Activated CD8-positive, alpha-beta memory T cell treated with anti-CD3 and anti-CD28 coated beads for 1 hour (primary cell): ENCODE data around the gene SYS1.
A peak's percentile ranks its signal among the peaks of the same experiment; 100 is the strongest.

Source experiments
- DNase-seq, 2 donors: peaks; one replicate each; pipeline ENCODE4 v3.0.0-alpha.2; 2020; ENCODE audit warnings: low read depth in 1 of 2; ENCODE audit errors: extremely low read depth in 1 of 2

Gene SYS1

DNA sequence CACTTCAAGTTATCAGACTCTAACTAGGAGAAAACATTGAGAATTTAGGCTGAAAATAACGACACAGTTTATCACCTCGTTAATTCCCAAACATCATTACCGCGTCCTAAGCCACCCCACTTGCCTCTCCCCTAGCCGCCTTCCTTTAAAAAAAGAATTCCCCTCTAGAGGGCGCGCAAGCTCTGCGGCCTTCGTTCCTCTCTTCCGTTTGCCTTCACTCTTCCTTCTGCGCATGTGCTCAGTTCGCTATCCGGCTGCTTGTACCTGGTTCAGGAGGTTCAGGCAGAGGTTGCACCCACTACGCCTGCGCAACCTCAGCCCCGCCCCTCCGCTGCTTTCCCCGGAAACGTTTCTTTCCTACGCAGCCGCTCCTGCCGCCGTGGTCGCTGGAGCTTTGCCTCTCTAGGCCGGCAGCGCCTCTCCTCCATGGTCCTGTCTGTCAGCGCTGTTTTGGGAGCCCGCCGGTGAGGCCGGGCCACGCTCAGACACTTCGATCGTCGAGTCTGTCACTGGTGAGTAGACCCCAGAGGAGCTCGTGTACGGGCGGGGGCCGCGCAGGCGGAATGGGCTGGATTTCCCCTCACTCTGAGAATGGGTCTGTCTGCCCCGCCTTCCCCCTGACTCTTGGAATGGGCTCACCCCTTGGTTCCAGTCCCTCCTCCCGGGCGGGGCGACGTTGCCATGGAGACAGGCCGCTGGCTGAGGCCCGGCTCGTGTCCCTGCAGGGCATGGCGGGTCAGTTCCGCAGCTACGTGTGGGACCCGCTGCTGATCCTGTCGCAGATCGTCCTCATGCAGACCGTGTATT lies at the start of gene SYS1:
SYS1 (plus strand) TSS at position 353 of the 807 bp plus-strand sequence; CDS start at position 729, 376 bp downstream.
- peak; percentile 96 to 97 for DNase-seq

DNA sequence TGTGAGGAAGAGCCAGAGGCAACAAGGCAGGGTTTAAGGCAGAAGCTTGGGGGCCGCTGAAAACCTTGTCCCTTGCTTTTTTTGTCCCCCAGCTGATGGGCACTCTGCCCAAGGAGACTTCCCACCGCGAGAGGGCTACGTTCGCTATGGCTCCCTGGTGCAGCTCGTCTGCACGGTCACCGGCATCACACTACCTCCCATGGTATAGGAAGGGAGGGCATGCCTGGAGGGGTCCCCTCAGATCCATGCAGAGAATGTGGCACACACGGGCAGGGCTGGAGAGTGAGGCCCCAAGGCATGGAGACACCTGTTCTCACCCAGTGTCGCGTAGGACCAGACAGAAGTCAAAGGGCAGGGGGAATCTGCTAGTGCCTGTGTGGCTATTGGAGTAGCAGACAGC lies 49.0 kb upstream of the SYS1 start:
- no peak for DNase-seq

DNA sequence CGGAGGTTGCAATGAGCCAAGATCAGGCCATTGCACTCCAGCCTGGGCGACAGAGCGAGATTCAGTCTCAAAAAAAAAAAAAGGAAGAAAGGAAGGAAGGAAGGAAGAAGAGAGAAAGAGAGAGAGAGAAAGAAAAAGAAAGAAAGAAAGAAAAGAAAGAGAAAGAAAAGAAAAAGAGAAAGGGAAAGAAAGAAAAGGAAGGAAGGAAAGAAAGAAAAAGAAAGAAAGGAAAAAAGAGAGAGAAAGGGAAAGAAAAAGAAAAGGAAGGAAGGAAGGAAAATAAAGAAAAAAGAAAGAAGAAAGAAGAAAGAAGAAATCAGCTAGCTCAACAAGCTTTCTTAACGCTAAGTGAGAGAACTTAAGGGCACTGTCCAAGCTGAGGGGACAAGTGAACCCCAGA lies 47.3 kb upstream of the SYS1 start:
- DNase-seq, result no peak

DNA sequence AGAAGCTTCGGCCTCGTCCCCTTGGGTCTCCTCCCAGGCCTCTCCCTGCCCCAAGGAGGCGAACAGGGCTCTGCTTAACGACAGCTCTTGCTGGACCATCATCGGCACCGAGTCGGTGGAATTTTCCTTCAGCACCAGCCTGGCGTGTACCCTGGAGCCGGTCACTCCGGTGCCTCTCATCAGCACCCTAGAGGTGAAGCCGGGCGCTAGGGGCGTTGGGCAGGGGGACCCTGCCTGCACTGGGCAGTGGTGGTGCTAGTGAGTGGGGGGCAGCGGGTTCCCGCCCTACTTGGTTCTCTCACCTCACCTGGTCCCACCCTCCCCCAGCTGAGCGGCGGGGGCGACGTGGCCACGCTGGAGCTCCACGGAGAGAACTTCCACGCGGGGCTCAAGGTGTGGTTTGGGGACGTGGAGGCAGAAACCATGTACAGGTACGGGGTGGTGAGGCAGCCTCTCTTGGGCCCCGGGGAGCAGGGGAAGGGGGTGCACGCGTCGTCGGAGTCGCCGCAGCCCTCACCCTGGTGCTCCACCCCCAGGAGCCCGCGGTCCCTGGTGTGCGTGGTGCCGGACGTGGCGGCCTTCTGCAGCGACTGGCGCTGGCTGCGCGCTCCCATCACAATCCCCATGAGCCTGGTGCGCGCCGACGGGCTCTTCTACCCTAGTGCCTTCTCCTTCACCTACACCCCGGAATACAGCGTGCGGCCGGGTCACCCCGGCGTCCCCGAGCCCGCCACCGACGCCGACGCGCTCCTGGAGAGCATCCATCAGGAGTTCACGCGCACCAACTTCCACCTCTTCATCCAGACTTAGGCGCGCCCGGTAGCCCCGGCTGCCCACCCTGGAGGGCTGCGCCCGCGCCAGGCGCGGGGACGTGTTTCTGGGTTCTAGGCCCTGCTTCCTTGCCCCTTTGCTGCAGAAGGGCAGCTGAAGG lies 46.5 kb upstream of the SYS1 start:
- no peak for DNase-seq

DNA sequence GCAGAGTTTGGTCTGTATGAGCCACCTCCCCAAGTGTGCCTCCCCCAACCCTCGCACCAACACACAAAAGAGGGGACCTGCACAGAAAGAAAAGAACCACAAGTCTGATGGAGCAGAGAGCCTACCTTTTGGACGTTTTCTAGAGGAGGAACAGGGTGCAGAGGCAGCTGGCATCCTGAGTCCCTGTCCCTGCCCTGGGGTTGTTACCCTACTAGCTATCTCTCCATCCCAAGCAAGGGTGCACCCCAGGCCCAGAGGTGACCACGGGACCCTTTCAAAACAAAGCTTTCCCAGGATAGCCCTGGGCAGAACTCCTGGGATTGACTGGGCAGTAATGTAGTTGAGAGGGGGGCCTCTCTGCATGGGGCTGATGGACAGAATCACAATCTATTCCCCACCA lies 45.1 kb upstream of the SYS1 start:
- no peak for DNase-seq

DNA sequence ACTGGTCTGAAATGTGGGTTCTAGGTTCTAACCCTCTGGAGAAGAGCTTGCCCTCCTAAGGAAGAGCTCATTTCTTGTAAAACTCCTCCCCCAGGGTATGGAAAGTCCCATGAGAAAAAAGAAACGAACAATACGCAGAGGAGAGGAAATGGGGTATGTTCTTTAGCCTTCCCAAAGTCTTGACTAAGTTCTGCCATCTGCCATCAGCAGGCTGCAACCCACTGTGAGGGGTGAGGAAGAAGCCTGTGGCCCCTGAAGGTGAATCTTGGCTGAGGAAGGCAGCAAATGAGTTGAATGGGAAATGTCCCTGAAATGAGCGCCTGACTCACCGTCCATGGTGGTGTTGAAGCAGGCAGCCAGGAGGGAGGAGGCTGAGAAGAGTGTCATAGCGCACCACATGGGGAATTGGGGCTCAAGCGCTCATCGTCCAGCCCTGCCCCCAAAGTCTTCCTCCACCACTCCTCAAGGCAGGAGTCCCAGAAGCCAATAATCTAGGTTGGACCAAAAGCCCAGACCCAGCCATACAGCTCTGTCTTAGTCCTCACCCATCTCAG lies 44.5 kb upstream of the SYS1 start:
- DNase-seq, result no peak

DNA sequence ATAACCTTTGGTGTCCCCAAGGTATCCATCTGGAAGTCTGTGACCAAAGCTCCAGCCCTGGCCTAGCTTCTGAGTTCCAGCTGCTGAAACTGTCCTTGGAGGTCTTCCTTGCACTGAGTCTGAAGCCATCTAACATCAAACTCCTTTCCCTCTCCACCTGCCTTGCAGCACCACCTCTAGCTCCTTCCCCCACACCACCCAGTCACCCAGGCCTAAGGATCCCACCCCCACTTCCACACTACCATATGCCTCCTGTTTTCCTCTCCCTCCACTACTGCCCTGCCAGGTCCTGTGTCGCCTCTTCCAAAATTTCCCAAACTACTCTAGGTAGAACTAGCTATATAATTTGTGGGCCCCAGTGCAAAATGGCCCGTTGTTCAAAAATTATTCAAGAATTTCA lies 44.0 kb upstream of the SYS1 start:
- no peak for DNase-seq

DNA sequence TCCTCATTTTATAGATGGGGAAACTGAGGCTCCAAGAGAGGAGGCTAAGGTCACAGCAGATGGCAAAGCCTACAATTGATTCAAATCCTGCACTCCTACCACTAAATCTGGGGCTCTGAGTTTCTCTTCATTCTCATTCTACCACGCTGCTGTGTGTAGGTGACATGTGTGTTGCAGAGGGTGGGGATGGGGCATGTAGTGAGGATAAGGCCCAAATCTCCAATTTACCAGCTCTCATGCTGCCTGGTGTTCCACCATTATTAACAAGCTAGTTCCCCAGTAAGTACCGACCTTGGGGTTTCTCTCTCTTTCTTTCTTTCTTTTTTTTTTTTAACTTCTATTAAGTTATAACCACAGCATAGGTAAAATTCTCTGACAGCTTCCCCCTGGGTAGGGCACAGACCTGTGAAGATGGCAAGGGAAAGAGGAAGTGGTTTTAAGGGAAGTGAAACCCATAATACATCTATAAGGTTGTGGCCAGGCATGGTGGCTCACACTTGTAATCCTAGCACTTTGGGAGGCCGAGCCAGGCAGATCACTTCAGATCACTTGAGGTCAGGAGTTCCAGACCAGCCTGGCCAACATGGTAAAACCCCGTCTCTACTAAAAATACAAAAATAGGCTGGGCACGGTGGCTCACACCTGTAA lies 41.9 kb upstream of the SYS1 start:
- DNase-seq, result no peak

DNA sequence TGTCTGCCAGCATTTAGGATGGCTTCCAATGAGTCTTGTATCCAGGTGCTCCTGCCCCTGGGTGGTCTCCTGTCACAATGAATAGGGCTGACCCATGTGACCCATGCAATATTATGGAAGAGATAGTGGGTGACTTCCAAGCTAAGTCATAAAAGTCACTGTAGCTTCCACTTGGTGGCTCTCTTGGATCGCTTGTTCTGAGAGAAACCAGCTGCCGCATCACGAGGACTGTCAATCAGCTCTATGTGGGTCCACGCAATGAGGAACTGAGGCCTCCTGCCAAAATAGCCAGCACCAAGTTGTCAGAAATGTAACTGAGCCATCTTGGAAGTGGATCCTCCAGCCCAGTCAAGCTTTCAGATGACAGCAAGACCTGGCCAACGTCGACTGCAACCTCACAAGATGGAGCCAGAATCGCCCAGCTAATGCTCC lies 40.0 kb upstream of the SYS1 start:
- no peak for DNase-seq

DNA sequence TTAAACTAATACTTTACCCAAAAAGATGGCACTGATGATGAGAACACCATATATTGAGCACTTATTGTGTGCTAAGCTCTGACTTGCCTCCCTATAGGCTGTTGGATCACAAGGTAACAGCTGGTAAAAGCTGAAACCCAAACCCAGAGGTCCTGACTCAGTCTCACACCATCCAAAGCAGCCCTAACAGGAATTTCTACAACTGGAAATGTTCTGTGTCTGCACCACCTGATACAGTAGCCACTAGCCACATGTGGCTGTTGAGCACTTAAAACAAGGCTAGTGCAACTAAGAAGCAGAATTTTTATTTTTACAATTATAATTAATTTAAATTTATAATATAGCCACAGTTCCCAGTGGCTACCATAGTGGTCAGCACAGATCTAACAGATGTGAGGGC lies 39.2 kb upstream of the SYS1 start:
- no peak for DNase-seq

DNA sequence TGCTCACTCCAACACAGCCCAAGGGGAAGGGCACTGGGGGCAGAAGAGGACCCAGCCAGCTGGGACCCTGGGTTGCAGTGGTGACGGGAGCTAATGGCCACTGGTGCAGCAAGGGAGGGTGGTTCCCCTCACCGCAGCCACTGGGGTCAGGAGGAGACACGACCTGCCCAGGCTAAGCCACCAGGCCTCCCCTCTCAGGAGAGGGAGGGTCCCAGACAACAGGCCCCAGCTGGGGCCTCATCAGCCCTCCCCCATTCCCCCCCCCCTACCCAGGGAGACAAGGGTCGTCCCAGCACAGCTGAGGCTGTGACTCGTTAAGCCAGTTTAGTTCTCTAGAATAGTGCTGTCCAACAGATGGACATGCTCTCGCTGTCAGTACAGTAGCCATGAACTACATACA lies 37.6 kb upstream of the SYS1 start:
- DNase-seq, result no peak

DNA sequence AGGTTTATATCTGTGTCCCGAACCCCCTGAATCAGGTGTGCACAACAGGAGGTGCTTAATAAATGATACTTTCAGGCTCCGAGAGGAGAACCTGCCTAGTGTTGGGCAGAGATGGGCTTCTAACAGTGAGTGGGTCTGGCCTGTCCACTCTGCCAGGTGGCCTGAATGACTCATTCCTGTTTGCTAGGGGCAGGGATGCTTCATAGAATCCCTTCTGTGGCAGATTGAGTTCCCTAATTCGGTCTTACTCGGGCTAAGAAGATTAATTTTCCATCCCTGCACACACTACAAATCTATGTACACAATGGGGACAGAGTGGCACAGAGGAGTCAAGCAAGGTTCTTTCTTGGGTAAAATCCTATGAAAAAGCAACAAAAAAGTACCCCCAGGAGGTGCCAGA lies 34.5 kb upstream of the SYS1 start:
- no peak for DNase-seq

DNA sequence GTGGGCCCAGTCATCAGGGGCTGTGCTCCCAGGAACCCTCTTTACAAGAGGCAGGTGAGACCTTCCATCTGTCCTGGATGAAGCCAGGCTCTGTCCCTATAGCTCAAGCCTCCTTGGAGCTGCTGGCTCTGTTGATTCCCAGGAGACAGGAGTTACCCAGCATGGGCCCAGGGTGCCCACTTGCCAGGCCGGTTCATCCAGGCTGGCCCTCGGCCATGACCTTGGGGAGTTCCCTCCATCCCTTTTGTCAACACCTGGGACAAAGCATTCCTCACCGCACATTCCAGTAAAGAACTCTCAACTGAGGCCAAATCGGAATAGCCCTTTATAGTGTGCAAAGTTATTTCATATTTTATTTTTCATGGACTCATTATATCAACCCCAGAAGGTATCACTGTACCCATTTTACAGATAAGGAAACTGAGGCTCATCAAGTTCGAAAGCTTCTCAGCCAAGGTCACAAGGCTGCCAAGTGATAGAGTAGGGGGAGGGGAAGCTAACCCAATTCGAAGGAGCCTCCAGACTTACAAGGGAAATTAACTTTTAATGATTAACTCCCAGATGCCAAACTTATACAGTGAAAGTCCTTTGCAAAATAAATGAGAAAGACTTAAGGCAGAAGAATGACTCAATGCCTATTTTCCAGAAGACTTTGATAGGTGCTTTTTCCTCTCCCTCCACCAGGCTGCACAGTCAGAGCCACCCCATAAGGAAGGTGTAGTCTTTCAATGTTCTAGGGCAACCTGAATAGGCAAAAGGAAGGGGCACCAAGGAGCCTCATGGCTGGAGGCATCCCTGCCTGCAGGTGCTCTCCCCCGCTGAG lies 33.2 kb upstream of the SYS1 start:
- no peak for DNase-seq

DNA sequence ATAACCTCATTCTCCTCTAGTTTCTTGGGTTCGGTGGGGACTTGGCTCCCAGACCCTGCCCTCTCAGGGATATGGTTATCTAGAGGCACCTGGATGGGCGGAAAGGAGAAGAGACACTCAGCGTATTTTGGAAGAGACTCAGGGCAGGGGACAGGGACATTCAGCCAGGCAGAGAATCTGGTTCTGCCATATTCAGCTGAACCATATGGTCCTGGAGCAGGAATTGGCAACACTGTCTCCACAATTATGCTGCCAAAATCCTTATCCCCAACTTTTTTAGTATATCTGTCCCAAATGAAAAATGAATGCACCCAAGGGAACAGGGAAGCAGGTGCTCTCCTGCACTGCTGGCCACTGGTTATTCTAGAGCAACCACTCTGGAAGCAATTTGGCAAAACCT lies 32.5 kb upstream of the SYS1 start:
- no peak for DNase-seq

DNA sequence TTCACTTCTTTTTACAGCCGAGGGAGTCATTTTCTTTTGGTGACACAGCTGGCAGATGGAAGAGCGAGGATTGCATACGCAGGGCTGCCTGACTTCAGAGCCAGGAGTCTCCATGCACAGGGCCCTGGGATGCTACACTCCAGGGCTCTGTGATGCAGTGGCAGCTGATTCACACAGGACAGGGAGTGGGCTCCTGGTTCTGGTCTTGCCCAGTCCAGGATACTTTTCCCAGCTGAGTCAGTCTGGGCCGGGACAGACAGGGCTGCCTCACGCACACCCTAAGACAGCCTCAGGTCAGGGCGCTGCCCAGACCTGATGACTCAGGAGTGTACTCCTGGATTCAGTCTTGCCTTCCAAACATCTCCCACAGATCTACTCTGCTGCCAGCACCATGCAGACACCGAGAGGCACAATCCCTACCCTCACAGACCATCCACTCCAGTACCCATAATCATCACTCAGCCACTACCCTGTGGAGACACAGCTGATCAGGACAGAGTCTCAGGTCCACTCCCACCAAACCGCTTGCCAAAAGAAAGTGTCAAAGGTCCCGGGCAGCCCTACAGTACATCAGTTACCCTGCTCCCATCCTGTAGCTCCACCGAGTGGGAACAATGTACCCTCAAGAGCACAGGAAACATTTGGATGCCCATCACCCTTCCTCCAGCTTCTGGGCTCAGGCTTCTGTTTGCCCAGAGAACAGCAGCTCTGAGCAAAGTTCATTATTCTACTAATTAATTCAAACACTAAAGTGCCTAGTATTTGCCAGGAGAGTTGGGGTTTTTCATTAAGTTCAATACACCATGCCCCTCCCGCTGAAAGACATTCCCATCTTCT lies 26.2 kb upstream of the SYS1 start:
- DNase-seq, result no peak

DNA sequence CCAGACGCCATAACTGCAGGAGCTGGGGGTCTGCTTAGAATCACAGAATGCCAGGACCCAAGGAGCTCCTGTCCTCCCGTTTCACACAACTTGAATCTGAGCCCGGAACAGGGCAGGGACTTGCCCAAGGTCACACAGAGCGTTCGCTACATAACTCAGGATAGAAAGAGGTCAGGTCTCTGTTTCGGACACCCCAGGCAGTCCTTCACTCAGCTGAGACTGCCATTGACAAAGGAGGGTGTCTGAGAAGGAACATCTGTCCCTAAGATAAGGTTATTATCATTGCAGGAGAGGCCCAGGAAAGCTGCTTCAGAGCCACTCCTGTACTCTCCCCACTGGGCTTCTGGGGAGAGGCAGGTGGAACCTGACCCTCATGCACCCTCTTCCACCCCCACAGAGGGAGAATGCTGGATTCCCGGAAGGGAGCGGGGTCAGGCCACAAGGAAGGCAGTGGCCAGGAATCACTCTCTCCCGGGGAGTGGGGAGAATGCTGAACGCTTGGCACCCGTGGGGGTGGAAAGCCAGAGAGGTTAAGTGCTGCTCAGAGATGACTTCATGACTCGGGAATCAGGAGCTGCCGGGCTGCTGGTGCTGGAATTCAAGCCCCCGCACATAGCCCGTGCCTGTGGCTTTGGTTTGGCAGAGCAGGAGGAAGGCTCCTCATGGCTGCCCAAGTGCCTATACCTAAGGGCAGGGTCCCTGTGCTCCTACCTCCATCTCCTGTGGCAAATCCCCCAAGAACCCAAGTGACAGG lies 25.4 kb upstream of the SYS1 start:
- DNase-seq, result no peak

DNA sequence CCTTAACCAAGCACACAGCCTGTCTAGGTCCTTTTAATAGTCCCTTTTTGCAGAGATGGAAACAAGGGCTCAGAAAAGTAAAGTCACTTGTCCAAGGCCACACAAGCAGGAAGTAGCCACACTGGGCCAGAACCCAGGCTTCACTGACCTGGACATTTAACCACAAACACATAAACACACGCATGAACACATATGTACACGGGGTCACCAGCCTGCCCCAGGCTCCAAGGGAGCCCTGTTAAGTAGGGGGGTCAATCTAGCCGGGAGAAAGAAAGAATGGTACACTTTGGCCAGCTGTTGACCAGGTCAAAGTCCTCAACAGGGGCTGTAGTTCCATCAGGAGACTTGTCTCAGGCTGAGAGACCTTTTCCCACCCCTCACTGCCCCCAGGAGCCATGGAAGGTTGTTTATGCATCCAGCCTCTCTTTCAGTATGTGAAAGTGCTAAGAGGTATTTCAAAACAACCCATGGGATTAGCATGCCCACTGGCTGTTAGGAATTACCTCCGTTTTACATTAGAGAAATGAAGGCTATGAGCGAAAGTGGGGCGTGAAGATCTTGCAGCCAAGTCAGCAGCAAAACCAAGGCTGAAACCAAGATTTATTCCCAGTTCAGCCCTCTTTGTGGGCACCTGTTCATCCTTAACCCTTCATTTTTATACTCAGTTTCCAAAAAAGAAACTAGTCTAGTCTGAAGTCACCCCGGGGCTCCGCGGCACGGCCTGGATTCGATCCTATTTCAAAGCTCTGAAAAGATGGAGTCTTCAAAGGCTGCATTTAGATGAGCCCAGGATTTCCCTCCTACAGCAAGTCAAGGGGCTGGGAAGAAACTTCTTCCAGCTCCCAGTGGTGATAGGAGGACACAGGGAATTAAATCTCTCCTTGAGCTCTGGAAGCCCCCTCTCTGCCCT lies 24.6 kb upstream of the SYS1 start:
- no peak for DNase-seq

DNA sequence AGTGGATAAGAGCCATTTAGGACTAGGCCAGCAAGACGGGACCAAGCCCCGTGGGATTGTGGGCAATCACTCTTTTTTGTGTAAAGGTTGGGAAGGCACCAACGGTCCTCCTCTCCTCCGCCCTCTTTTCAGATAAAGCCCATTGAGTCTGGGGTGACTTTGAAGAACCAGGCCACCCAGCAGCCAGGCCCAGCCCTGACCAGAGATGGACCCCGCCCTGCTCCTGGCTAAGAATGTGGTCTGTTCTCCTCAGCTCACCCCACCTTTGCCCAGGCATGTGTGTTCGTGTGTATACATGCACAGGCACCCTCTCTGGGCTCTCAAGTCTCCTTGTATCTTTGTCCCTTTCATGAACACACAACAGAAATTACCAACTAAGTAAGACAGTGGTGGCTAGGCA lies 23.9 kb upstream of the SYS1 start:
- DNase-seq, result no peak
